GM18867 (cell line): ENCODE measurements around the gene SFMBT1.
"Not testable (repeated sequence)": the region's sequence is repeated elsewhere in the genome, so short reads cannot be mapped to it uniquely, and the experiment has no call there.

ENCODE experiments used
- ATAC-seq: cut with Tn5 transposase; IDR thresholded peaks from one replicate; pipeline ENCODE4 v1.9.1; 2021; ENCODE audit warnings: mild to moderate bottlenecking, moderate library complexity; ENCODE audit not compliant: unreplicated experiment

The SFMBT1 gene

DNA sequence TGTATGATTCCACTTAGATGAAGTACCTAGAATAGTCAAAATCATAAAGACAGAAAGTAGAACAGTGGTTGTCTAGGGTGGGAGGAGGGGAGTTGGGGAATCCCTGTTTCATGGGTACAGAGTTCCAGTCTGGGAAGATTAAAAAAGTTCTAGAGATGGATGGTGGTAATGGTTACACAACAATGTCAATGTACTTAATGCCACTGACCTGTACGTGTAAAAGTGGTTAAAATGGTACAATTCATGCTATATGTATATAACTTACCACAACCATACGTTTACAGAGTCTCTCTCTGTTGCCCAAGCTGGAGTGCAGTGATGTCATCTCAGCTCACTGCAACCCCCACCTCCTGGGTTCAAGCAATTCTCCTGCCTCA is 6.5 kb downstream of the SFMBT1 start:
- no peak for ATAC-seq

DNA sequence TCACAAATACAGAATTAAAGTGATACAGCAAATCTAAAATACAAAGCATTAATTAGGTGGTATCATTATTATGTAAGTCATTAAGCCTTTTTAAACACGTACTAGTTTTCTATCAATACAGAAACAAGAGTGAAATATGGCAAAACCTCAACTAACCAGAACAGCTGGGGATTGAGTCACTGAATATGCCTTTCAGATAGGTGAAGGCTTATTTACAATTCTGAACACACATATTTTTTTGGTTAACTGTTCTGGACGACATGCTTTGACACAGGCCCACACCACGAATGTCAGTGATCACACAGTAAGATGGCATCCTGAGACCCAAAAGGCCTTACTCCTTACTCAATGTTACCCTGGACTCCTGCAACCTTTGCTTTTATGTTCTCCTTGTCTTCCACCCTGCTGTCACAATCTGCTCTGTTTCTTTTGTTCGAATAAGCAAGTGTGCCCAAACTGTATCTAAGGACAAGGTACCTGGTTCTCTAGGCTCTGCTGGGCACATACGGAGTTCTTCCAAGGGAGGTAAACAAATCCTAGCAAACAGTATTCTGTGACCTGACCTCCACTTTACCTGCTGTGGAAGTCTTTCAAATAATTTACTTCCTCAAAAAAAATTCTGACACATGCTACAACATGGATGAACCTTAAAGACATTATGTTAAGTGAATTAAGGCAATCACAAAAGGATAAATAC is 7.0 kb downstream of the SFMBT1 start:
- ATAC-seq, result no peak

DNA sequence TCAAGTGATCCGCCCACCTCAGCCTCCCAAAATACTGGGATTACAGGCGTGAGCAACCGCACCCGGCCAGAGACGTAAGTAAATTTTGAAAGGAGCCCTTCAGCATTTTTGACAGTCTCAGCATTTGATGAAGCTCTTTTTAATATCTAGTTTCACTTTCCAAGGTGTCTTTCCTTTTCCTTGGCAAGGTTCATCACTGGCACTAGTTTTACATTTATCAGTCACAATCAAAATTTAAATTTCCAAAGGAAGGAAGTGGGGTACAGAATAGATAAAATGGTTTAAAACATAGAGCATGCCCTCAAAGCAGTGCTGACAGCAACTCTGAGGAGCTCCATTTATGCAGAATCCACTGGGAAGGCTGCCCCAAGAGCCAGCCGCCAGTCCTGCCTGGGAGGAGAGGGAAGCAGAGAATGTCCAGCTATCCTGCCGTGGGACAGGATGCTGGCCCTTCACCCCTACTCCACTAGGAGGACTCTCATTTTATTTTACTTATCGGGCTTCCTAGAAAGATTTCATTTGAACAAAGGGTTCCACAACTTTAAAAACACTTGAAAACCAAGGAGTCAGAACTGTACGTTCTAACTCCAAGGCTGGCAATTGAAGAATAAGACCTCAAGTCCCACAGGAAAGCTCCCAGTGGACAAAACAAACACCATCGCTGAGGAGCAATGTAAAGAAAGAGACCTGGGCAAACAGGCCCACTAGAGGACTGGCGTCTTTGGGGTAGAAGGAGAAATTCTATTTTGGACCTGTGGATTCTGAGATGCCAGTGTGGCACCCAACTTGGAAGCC is 9.9 kb downstream of the SFMBT1 start:
- no peak for ATAC-seq

DNA sequence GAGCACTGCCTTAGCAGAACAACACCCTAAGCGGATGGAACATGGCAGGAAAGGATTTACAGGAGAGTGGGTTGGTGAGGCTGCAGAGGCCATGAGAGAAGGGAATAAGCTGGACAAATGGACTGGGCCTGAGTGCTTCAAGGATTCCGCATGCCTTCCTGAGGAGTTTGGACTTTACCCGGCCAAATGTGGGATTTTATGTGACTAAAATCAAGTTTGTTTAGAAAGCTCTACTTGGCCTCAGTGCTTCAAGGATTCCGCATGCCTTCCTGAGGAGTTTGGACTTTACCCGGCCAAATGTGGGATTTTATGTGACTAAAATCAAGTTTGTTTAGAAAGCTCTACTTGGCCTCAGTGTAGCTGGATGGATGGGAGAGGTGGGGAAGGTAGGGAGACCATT is 10.9 kb downstream of the SFMBT1 start:
- ATAC-seq, result not testable (repeated sequence)

DNA sequence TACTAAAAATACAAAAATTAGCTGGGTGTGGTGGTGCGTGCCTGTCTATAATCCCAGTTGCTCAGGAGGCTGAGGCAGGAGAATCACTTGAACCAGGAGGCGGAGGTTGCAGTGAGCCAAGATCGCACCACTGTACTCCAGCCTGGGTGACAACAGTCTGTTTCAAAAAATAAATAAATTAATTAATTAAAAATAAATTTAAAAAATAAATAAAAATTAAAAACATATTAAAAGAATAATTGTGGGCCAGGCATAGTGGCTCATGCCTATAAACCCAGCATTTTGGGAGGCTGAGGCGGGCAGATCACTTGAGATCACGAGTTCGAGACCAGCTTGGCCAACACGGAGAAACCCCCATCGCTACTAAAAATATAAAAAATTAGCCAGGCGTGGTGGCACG is 11.5 kb downstream of the SFMBT1 start:
- ATAC-seq, result not testable (repeated sequence)

DNA sequence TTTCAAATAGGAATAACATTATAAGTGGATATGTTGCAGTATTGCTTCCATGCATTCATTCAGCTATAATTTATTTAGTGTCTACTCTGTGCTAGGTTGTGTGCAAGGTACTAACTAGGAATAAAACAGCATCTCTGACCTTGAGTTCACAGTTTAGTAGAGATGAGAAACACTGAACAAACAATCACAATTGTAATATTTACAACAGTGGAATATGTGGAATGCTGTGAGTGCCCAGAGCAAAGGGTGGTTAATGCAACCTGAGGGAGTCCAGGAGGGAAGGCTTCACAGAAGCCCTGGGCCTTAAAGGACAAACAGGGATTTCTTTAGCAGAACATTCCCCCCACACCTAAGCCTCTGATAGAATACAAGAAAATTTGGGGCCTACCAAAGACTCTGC is 13.3 kb downstream of the SFMBT1 start:
- ATAC-seq, result no peak

DNA sequence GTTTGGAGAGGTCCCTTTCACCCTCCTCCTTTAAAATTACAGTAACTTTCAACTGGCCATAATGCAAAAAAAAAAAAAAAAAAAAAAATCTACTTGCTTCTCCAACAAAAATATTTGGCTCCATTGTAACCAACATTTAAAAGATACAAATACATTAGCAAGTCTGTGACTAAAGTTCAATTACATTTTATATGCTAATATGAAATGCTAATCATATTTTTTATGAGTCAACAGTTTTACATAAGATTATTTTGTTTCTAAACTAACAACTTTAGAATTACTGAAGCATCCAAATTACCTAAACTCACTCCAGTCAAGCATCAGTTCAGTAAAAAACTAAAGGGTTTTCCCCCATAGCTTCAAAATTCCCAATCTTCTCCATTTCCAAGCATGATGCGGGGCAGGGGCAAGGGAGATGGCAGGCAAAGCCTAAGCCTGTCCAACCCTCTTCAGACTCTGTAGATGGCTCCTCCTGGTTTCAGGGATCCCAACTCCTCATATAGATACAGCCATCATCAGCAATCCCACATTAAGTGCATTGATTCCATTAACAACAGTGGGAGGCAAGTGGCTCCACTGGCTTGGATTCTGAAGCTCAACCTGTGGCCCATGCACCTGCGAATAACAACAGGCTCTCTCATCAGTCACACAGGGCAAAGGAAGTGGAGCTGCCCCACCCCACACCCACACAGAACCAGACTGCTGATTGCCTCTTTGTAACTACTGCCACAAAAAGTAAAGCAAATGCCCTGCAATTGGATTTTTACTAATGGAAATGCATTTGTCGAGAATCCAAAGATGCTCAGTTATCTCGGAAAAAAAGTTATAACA is 15.0 kb downstream of the SFMBT1 start:
- ATAC-seq, result no peak

DNA sequence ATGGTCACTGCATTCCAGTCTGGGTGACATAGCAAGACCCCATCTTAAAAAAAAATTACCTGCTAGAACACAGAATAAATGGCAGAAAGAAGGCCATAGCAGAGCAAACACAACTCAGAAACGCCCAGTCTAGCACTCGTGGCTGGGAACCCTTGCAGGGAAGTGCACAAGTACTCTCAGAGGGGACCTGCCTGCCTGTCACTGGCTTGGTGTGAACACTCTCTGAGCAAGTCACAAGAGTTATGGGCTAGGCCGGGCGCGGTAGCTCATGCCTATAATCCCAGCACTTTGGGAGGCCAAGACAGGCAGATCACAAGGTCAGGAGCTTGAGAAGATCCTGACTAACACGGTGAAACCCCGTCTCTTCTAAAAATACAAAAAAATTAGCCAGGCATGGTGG is 17.2 kb downstream of the SFMBT1 start:
- ATAC-seq, result no peak

DNA sequence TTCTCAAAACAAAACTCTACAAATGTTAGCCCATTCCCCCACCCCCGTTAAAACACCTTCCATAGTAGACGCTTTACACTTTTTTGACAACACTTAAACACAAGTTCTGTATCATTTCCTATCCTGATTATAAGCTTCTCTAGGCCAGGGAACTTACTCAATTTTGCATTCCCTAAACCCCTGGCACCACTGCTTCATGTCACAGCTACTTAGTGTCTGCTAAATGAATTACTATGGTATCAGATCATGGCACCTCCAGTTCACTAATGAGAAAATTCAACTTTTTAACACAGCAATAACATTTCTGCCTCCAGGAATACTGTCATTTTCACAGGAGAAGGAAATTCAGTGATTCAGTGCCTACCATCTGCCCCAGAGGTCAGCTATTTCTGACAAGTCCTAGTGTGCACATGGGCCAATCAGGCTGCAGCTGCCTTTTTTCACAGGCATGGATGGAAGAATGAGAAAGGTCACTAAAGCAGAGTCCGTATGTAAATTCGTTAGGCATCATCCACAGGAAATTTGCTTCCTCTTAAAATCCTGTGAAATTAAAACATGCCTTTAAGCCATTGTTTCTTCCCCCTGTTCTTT is 18.5 kb downstream of the SFMBT1 start:
- no peak for ATAC-seq

DNA sequence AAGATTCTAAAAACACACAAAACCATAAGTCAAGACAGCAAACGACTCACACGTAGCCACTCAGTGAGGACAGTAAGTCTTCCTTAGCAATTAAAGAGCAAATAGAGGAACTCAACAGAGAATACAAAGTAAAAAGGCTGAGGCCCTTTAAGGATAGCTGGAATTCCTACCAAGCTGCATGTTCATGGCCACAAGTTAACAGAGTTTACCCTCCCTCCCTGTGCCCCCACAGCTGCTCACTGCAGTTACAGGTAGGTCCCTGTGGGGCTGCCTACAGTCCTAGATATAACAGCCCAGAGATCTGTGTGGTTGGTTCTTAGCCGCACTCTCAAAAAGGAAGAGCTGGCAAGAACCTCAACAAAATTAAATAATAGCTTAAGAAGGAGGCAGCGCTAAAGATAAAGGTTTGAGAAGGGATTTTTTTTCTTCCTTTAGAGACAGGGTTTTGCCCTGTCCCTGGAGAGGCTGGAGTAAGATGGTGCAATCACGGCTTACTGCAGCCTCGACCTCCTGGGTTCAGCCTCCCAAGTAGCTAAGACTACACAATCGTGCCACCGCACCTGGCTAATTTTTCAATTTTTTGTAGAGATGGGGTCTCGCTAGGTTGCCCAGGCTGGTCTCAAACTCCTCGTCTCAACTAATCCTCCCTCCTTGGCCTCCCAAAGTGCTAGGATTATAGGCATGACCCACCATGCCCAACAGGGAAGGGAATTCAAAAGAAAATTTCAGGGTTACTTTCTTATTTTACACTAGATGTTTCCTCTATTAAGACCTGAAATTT is 19.3 kb downstream of the SFMBT1 start:
- ATAC-seq, result no peak

DNA sequence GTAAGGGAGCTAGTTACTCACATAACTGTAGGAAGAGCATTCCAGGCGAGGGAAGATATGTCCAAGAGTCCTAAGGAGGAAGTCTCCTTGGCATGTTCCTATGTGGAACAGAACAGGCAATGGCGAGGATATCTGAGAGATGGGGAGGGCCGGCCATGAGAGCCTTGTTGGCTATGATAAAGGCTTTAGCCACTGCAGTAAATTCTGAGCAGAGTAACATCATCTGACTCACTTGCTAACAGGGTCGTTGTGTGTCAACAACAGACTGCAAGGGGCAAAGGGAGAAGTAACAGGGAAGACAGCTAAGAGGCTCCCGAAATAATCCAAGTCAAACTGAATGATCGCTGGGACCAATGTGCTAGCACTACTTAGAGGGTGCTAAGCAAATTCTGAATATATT is 21.6 kb downstream of the SFMBT1 start:
- ATAC-seq, result no peak

DNA sequence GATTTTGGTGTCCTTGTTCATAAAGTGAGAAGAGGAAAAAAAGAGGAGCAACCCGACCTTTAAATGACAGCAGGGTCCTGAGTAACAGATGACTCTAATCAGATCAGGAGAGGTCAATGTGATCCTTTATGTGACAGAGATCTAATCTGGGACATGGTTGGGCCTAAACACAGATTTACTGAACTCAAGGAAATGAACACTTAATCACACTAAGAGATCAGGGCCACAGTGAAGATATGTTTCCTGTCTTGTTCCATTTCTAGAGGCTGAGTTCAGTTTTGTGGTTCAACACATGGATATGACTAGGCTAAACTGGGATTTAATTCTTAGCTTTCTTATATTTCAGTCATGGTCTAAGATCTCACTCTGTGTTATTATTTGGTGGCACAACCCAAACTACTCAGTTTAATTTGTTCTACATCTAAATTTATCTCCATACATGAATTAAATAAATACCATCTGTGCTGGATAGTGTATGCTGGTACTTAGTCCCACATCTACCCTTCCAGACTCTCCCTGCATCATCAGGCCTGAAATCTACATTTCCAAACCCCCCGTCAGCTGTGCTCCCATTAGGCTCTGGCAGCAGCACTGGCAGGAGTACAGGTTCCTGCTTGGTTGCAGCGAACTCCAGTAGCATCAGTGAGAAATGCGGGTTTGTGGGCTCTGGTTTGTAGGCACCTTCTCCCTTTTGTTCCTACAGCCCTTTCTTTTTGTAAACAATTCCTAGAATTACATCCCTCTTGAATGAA is 22.6 kb downstream of the SFMBT1 start:
- ATAC-seq, result no peak

DNA sequence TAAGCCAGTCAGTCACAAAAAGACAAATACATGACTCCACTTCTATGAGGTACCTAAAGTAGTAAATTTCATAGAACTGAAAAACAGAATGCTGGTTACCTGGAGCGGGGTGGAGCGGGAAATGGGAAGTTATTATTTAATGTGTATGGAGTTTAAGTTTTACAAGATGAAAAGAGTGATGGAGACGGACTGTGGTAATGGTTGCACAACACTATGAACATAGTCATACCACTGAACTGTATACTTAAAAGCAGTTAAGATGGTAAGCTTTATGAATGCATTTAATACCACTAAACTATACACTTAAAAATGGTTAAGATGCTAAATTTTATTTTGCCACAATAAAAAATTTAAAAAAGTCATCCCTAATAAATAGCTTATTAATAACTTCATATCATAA is 23.2 kb downstream of the SFMBT1 start:
- no peak for ATAC-seq

DNA sequence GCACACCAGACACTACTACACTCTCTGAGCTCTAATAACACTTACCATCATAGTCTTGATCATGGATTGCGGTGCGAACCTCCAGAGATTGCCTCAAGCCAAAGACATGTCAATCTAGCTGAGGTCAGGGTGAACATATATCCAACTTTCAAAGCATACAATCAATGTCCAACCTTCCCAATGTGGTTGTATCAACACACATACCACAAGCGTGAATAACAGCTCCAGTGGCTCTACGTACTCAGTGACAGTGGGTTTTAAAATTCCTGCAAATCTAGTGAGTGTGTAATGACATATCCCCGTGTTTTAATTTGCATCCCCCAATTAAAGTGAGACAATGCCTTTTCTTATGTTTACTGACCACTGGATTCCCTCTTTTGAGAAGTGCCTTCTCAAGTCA is 29.6 kb downstream of the SFMBT1 start:
- no peak for ATAC-seq

DNA sequence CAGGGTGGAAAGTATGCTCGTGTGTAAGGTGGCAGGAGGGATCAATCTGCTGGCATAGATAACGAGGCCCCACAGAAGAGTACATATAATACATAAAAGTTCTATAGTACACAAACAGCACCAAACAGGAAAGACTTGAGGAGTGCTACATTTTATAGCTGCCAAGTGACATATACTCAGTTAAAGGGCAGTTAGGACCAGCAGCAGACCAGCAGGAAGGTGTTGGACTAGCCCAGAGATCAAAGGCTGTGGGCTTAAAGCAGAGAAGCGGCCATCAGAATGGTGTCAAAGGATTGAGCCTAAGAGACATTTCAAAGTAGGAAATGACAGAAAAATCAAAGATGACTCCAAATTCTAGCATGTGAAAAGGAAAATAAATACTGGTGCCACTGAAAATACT is 34.5 kb downstream of the SFMBT1 start:
- ATAC-seq, result no peak

DNA sequence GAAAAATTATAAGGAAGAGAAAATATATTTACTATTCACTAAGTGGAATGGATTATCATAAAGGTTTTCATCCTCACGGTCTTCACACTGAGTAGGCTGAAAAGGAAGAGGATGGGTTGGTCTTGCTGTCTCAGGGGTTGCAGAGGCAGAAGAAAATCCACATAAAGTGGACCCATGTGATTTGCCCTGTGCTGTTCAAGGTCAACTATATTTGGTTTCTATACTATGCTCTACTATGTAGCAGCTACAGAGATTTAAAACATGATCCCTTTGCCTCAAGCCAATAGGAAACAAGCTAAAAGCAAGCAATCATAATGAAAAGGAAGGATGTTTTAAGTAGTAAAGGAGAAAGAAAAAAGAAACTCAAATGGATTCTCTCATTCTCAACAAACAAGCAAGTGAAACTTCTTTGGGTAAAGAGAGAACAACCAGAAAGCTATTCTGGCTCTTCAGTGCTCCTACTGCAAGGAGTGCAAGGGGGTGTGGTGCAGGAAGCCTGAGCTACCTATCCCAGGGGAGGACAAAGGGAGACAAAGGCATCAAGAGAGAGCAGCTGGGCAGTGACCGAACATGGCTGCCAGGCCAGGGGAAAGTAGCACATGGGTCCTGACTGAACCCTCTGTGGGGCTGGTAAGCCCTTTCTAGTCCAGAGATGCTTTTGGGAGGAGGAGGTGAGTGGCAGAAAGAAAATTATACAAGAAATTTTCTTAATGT is 35.9 kb downstream of the SFMBT1 start:
- ATAC-seq, result no peak

DNA sequence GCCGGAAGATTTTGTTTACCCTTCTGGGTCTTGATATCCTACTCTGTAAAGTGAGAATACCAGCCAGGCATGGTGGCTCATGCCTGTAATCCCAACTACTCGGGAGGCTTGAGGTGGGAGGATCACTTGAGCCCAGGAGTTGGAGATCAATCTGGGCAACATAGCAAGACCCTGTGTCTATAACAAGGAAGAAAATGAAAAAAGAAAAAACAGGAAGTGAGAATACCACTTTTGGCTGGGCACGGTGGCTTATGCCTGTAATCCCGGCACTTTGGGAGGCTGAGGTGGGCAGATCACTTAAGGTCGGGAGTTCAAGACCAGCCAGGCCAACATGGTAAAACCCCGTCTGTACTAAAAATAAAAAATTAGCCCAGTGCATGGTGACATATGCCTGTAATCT is 36.9 kb downstream of the SFMBT1 start:
- no peak for ATAC-seq

DNA sequence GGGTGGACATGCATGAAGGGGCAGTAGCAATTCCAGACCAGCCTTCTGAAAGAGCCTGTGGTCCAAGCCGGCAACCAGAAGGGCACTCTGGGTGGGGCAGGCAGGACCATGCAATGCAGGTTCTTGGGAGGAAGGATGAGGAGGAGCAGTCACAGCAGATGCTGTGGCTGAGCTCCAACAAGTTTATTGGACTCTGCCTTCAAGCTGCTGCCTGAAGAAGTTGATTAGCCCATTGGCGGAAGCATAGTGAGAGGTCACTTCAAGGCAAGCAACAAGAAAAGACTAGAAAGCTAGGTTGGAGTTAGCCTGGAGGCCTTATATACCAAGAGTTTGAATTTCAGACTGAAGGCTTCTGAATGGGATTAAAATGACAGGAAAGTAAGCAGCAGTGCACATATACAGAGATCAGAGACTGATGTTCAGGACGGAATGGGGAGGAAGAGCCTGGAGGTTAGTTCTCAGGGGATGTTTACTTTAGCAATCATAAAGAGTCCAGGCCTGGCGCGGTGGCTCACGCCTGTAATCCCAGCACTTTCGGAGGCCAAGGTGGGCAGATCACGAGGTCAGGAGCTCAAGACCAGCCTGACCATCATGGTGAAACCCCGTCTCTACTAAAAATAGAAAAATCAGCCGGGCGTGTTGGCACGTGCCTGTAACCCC is 39.9 kb downstream of the SFMBT1 start:
- ATAC-seq, result no peak

DNA sequence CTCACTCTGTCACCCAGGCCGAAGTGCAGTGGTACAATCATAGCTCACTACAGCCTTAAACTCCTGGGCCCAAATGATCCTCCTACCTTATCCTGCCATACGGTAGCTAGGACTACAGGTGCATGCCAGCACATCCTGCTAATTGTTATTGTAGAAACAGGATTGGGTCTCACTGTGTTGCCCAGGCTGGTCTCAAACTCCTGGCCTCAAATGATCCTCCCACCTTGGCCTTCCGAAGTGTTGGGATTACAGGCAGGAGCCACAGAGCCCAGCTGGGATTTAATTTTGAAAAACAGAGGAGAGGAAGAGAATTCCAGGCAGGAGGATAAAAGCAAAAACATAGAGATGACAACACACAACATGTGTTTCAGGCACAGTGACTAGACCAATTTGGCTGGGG is 40.5 kb downstream of the SFMBT1 start:
- no peak for ATAC-seq
